Measurements from ENCODE around the gene GABPB1.

DNA sequence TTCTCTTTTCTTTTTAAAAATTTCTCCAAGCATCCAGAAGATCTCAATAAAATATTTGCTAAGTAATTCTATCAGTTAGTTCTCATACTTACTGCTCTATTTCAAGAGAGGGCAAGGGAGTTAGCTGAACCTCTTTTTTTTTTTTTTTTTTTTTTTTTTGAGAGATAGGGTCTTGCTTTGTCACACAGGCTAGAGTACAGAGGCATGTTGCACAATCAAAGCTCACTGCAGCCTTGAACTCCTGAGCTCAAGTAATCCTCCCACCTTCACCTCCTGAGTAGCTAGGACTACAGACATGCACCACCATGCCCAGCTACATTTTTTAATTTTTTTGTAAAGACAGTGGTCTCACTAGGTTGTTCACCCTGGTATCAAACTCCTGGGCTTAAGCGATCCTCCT, 110.8 kb downstream of the GABPB1 start:
- no peak for TF ChIP-seq CTCF (IDR thresholded peaks at IDR 0.05)
- TF ChIP-seq POLR2A (IDR thresholded peaks at IDR 0.05) = no peak

Measured in body of pancreas (tissue), 4 donors.